Measurements from ENCODE around the gene HOXD9.
A peak's percentile ranks its signal among the peaks of the same experiment; 100 is the strongest.

The HOXD9 gene

DNA sequence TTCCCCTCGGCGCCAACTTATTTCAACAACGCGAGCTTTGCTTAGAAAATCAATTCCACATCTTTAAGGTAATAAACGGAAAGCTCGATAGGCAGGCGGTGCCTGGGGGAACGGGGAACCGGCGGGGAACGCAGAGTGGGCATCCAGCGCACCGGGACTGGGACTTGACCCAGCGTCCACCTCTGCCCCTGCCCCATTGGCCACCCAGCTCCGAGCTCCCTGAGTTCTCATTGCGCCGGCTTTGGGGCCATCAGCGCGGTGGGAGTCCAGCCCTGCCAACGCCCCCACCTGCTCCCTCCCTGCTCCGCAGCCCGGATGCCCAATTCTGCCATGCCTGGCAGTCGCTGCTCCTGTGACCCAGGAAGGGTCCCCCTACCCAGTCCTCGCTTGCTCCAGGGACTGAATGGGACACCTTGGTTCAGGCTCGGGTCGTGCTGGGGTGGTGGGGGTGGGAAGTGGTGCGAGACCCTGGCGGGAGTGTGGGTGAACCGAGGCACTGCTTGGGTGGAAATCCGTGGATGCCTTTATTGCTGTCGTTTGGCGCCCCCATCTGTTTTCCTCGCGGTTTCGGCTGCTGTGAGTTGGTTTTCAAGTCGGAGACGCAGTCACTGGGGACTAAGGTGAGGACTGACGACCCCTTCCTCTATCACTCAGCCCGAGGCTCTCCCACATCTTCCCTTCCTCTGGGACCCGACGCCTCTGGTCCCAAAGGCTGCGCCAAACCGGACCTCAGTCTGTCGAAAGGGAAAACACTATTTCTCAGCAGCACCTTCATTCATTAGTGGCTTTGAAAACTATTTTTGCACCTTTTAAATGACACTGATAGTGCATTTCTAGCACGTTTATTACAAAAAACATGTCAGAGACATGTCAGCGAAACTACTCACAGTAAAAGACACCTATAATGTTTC lies 36.4 kb upstream of the HOXD9 start:
- DNase-seq, result no peak

DNA sequence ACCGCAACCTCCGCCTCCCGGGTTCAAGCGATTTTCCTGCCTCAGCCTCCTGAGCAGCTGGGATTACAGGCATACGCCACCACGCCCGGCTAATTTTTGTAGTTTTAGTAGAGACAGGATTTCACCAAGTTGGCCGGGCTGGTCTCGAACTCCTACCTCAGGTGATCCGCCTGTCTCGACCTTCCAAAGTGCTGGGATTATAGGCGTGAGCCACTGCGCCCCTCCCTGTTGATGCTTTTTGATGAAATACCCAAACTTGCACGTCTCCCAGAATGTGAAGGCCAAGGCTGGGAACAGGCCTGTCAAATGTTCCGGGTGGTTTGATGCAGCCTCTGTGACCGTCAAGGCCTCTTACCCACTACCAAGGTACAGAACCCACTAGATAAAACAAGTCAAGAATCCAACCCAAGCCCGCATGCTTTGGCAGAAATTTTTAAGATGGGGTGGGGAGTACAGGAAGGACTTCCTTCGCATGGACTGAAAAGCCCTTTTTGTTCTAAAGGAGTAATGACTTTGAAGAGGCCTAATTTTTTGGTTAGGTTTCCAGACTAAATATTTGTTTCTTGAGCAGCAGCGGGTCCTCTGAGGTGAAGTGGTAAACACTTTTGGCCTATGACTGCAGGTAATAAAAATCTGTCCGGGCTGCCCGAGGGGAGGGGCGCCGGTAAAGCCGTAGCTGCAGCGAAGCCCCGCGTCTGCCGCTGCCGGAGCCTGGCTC lies 35.0 kb upstream of the HOXD9 start:
- no peak for DNase-seq

DNA sequence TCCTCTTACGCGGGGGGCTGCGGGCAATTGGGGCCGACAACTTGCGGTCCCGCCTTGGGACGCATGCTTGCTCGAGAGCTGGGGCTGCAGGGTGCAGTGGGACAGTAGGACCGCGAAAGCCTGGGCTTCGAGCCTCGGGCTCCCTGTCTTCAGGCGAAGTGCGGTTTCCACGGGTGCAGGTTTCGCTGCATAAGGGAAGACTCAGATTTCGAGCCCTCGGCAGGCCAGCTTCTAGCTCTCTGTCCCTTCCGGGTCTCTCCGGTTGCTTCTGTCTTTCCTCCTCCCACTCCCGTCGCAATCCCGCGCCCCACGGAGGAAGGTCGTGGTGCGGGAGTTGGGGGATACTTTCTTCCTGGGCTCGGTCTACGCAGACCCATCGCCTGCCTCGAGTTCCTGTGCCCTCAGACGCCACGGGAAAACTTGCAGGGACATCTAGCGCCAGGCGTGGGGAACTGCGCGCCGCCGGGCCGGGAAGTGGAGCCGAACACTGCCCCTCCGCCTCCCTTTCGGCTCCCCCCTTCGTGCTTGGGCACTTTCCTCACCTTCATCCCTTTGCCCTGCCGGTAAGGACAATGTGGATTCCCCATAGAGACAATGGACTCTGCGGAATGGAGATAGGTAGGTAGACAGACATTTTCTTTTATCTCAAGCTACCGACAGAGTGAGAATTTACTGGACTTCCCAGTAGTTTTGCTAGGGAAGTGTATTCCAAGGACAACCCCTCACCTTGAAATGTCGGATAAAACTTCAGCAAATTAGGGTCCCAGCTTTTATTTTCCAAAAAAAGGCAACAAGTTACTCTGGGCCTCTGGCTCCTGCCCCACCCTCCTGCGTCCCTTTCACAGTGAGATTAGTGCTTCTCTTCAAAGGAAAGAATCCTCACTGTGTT lies 34.2 kb upstream of the HOXD9 start:
- no peak for DNase-seq

DNA sequence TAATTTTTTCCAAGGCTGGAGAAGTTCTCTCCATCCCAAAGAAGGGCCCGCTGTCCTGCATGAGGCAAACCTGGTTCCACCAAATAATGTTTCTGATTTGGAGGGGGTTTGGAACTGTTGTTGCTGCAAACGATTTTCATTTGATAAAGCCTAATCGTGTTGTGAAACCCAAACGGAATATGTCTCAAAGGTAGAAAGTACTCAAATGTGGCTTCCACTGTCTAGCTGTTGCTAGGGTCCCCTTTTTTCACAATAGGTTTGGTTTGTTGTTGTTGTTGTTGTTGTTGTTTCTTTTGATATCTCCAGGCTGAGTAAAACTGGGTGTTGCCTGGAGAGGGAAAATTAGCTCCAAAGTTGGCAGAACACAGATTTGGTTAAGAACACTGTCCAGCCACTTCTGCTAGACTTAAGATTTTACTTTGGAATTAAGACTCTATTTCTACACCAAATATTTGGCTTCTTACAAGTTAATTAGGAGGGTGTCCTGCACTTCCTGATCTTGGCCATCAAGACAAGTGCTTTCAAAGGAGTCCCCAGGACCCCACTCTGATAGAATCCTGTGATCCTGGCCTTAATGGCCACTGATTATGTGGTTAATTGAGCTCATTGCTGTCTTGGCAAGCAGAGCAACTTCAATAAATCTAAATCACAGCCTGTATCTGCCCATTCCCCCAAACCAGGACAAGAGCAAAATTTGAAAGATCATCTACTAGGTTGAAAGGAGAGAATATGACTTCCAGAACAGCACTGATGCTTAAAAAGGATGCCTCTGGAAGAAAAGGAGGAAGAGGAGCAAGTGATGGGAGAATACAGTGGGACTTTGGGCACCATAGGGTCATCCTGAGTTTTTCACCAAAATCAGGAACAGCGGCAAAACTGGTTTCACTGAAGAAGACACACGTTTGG lies 33.3 kb upstream of the HOXD9 start:
- no peak for DNase-seq

DNA sequence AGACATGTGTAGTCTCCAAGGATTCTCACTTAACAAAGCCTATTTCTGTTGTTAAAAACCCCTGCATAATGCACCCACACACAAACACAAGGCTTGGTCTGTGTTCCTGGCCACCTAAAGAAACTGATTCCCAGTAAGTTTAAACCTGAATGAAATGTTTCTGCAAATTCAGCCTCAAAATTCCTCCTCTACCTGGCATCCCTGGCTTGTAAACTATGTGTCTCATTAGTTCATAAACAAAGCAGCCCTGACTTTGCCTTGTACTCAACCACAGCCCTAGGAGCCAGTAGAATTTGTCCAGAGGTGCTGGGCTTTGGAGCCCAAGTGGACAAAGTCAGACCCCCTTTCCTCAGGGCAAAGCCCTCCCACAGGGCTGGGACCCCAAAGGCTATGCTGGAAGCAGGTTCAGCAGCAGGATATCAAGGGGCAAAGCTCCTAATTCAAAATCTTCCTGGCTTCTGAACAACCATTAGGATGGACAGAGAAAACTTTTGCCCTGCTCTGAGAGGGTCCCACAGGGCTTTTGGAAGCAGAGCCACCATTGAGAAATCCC lies 32.6 kb upstream of the HOXD9 start:
- no peak for DNase-seq

DNA sequence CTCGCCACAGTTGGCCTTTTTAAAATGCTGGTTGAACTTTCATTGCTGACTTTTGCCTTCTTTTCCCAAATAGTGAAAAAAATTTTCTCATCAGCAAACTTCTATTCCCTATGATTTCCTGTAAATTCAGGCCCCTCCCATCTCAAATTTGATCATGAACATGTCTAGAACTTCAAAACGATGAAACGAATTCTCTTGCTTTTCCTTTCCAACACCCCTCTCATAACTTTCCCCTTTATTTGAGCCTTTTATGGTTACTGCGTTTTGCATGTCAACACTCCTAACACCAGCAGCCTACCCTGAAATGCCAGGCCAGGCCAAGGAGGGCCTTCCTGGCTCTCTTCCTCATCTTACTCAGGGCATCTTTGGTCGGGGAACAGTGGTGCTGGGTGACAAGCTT lies 31.7 kb upstream of the HOXD9 start:
- no peak for DNase-seq

DNA sequence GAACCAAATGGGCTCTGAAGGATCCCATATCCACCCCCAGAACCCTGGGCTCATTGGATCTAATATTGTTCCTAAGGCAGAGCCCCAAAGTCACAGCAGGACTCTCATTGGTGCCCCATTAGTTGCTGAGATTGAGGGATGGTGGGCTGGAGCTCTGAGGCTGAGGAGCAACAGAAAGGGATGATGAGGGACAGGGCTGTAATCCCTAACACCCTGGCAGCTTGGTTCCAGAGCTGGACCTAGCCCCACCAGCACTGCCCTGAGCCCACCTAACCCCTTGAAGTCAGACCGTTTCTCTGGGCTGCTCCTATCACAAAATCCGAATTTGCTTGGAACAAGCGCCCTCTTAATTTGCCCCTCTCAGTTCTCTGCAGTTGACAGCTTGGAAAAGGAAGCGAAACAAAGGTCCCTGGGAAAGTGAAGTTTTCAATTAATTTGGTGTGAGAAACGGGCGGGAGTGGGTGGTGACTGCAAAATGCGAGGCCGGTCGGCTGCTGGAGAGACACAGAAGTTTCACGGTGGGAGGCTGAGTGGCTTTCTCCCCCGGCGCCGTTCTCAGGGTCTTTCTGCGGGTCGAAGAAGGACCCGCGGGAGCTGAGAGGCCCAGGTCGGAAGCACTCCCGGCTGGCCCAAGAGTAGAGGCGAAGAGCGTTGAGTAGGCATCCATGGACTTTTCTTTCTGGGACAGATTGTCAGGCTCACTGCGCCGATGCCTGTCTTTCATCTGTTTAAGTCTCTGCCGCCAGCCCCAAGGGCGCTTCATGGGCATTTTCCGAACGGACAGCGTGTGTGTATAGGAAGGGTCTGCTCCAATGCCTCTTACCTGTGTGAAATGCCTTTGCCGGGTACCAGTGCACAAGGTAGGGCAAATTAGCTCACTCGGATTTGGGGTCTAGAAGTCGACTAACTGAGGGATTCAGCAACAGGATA lies 30.9 kb upstream of the HOXD9 start:
- DNase-seq, result no peak

DNA sequence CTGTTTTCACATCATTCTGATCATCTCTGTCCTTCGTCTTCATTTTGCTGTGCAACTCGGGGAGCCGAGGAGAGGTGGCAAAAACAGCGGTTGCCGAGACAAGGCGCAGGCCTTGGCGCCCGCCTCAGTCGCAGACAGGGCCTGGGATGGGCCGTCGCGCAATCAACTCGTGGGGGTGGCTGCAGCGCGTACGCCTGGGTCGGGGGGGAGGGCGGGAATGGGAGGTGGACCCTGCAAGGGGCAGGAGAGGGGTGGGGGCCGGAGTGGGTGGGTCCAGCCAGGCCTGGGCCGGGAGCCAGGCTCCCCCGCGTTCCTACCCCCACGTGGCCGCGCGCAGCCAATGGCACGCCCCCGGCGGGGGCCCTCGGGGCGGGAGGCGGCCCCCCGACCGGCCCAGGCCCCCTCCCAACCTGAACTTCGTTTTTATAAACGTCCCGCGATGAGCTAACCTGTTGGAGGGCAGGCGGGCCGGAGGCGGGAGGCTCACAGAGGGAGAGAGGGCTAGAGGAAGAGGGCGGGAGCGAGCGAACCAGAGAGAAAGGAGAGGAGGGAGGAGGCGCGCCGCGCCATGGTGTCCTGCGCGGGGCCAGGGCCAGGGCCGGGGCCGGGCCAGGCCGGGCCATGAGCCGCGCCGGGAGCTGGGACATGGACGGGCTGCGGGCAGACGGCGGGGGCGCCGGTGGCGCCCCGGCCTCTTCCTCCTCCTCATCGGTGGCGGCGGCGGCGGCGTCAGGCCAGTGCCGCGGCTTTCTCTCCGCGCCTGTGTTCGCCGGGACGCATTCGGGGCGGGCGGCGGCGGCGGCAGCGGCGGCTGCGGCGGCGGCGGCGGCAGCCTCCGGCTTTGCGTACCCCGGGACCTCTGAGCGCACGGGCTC lies 30.0 kb upstream of the HOXD9 start, which contains the start of gene HOXD13:
Gene HOXD13 (plus strand): TSS at position 452 of the 875 bp plus-strand sequence. CDS start 170 bp downstream, at position 622.
- no peak for DNase-seq

DNA sequence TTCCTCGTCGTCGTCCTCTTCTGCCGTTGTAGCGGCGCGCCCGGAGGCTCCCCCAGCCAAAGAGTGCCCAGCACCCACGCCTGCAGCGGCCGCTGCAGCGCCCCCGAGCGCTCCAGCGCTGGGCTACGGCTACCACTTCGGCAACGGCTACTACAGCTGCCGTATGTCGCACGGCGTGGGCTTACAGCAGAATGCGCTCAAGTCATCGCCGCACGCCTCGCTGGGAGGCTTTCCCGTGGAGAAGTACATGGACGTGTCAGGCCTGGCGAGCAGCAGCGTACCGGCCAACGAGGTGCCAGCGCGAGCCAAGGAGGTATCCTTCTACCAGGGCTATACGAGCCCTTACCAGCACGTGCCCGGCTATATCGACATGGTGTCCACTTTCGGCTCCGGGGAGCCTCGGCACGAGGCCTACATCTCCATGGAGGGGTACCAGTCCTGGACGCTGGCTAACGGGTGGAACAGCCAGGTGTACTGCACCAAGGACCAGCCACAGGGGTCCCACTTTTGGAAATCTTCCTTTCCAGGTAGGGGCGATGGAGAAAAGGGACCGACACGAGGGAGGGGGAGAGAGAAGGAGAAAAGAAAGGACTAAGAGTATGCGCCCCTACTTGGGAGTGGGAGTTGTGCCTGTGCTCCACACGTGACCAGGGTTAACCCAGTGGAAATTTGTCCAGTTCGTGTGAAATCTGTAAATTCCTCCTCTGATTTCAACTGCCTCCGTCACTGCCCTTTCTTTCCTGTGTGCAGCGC lies 29.2 kb upstream of the HOXD9 start:
- no peak for DNase-seq

DNA sequence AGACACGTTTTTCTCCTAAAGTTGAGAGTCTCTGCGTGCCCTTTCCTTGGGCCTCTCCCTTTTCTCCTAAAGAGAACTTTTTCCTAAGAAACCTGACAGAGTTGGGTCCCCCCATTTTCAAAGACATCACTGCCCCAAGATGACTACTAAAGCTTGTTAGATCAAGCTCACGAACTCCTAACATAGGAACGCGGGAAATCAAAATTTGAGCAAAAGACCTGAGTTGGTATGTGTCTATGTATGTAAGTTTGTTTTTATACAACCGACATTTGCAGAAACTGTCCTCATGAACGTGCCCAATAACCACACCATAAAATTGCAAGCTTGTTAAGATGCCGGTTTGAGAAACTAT lies 28.6 kb upstream of the HOXD9 start:
- no peak for DNase-seq

DNA sequence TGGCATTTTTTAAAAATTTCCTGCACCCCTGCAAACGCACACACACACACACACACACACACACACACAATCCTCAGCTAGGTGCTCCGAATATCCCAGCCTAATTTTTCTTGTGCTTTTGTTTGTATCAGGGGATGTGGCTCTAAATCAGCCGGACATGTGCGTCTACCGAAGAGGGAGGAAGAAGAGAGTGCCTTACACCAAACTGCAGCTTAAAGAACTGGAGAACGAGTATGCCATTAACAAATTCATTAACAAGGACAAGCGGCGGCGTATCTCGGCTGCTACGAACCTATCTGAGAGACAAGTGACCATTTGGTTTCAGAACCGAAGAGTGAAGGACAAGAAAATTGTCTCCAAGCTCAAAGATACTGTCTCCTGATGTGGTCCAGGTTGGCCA lies 28.2 kb upstream of the HOXD9 start:
- DNase-seq, result no peak

DNA sequence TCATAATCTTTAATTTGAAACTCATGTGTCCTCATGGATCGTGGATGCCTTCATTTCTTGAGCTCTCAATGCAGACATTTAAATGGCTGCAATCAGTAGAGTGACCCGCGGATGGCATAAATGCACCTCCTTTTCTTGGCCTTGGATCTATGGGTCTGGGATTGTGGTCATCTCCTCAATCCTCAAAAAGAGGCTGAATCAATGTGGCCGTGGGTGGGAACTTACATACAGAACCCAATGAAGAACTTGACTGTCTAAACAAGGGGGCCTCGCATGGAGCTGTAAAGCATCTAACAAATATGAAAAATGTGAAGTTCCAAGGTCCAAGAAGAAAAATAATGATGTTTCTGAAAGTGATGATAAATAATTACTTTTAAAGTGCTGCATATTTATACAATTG lies 27.1 kb upstream of the HOXD9 start:
- no peak for DNase-seq

DNA sequence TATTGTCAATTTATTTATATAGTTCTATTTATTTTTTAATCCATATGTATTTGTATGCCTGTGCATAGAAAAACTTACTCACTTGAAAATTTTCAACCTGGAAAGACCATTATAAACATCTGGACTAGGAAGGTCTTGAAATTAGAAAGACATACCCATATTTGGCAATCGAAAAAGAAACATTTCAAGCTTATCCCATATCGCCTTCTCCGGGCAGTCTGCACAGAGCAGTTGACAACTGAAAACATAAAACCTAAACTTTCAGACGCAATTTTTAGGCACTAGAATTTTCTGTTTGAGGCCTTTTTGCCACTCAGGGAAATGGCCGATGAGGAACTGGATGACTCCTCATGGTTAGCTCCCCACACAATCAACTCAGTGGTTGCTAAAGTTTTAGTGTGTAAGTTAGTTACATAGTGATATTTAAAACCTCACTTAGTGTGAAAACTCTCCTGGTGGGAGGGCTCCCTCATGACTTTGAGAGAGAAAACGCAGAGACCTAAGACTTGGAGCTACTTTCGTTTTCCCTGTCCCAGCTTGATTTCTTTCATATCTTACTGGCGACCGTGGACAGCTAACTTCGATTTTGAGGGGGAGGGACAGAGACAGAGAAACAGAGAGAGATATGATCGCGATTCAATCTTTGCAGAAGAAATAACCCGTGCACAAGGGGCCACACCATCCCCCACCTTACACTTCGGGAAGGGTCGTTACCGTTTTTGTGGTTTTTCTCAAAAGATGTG lies 26.1 kb upstream of the HOXD9 start:
- DNase-seq, result no peak

DNA sequence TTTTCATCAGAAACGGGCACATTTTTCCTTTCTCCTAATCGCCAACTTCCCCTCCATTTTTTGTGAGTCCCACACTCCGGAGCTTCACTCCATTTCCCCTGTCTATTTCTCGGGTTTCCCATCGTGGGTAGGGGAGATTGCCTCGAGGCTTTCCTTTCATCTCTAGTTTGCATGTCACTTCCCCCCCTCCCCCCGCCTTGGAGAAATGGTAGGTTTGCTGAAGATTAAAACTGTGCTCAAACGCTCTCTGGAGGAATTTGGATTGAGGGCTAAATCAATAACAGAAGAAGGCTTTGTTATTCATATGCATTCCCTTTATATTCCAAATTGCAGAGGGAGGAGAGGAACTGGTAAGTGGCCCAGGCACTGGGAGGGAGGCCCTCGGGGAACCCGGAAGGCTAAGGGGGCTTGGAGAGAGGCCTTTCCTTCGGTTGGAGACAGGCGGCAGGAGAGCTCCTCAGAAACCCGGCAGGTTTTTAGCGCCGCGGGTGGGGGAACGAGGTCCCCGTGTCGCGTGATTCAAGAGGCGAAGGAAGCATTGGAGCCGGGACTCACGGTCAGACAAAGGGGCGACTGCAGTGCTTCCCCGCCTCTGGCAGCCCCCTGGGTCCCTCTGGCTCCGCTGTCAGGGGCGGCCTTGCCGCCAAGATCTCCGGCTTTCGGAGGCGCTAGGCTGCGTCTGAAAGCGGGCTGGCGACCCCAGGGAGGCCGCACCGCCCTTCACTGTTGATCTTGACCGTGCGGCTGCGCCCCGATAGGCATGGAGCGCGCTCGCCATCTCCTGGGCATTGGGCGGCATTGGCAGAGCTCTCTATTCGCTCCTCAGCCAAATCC lies 25.3 kb upstream of the HOXD9 start:
- peak; percentile 55 for DNase-seq

DNA sequence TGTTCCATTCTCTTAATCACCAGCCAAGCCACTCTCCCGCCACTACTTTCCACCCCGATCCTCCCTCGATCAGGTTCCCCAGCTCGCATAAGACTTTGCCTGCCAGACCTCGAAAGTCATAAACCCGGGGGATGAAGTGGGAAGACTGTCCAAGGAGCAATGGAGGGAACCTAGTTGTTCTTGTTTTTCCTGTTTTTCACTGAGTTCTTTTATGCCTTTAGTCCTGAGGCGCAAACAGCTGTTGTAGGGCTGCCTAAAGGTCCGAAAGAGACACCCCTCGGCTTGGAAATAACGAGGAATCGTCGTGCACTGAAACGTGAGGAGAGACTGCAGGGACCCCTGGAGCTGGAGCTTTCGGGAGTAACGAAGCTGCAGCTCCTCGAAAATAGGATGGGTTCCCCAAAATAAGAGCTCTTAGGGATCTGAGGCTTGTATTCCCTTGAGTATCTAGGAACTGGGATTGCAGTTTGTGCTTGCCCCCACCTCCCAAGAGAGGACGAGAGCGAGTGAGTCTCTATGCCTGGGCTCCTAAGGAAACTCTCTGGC lies 24.6 kb upstream of the HOXD9 start:
- DNase-seq, result no peak

DNA sequence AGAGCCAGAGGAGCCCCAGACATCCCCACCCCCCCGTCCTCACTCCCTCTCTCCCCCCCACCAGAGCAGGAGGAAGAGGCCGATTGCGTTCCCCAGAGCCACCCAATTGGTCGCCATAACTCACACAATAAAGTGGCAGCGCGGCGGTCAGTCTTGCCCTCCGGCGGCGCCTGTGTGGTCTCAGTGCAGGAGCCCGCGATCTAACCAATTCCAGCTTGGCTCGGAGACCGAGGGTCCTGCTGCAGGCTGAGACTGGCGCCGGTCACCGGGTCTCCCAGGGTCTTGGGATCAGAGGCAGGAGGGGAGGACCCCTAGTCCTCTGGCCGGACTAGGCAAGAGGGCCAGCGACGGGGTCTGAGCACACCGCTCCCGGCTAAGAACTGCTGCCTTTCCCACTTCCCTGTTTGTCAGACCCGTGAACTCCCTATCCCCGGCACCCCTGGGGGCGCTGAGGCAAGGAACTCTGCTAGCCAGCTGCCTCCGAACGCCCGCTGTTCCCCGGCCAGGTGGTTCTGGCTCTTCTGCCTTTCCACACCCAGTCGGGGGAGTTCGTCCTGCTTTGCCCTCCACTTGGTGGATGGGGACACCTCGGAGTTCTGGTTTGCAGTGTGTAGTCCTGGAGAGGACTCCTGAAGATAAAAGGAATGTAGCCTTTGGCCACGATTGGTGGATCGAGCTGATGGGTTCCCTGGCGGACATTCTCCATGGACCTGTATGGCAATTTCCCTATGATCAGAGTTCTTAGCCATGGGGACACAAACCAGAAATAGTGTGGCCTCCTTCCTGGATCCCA lies 24.0 kb upstream of the HOXD9 start:
- no peak for DNase-seq

Measured in activated CD4-positive, CD25-positive, alpha-beta regulatory T cell treated with anti-CD3 and anti-CD28 coated beads, Interleukin-2, amount 50 U/mL, for 72 hours (primary cell).